Heart right ventricle (tissue), 16 donors: ENCODE results near the gene DOCK8. TPM values are rescaled to one million over a fixed set of nuclear protein-coding genes. Genes with fewer than 3 reads are reported as not detected.

Experiments
- ATAC-seq, 8 donors: fragments of 200-7000 bp; cut with Tn5 transposase; one replicate each; pipeline ENCODE4 v1.9.1; 2020; ENCODE audit warnings: mild to moderate bottlenecking in 8 of 8, moderate library complexity in 8 of 8, moderate number of reproducible peaks in 1 of 8
- DNase-seq, 2 donors: peaks; one replicate each; pipeline ENCODE4 v3.0.0-alpha.2; 2020
- H3K27ac ChIP-seq, 10 donors: fragments of 200-600 bp; sonication (generic) in 2 of 10; one replicate each; pipeline versions ENCODE4 v1.5.0 to v1.8.0; 2020 to 2022; ENCODE audit warnings: mild to moderate bottlenecking in 3 of 10
- H3K27me3 ChIP-seq, 7 donors: fragments of 200-600 bp; one replicate each; pipeline ENCODE4 v1.8.0; 2021 to 2022; ENCODE audit warnings: mild to moderate bottlenecking in 2 of 7
- H3K36me3 ChIP-seq, 9 donors: fragments of 200-600 bp; sonication (generic) in 1 of 9; one replicate each; pipeline versions ENCODE4 v1.5.0 to v1.8.0; 2020 to 2022; ENCODE audit warnings: mild to moderate bottlenecking in 2 of 9
- H3K4me1 ChIP-seq, 9 donors: fragments of 200-600 bp; sonication (generic) in 1 of 9; one replicate each; pipeline versions ENCODE4 v1.5.0 to v1.8.0; 2020 to 2022; ENCODE audit warnings: mild to moderate bottlenecking in 4 of 9
- H3K4me3 ChIP-seq, 10 donors: fragments of 200-600 bp; sonication (generic) in 2 of 10; one replicate each; pipeline versions ENCODE4 v1.5.0 to v1.8.0; 2020 to 2022; ENCODE audit warnings: mild to moderate bottlenecking in 7 of 10, moderate library complexity in 2 of 10
- H3K9me3 ChIP-seq, 11 donors: fragments of 200-600 bp in 10 of 11; sonication (generic) in 2 of 11; one replicate each; pipeline versions ENCODE4 v1.5.0 to v1.8.0; 2013 to 2022; ENCODE audit warnings: mild to moderate bottlenecking in 2 of 11, control low read depth in 1 of 11, moderate library complexity in 1 of 11
- CTCF ChIP-seq, 9 donors: fragments of 200-600 bp; sonication (generic) in 2 of 9; IDR thresholded peaks; one replicate each; pipeline versions ENCODE4 v1.5.0 to v1.8.0; 2021 to 2022; ENCODE audit warnings: antibody characterized with exemption in 9 of 9, mild to moderate bottlenecking in 5 of 9, moderate library complexity in 1 of 9
- WGBS, 2 donors: extraction: QIAGEN DNeasy Blood & Tissue Kit; methylation state at CpG; one replicate each; pipeline ENCODE4 v1.1.7; 2013; ENCODE audit warnings: inconsistent platforms in 1 of 2; 5-methylcytosine and 5-hydroxymethylcytosine counted together
- intact Hi-C, 10 donors: fragments of 100-400 bp; cut with DNase I; formaldehyde crosslinking; loops; one replicate each; pipeline versions ENCODE4 v1.11.1 to v1.14.2; 2022
- polyA plus RNA-seq, 2 donors: library from polyadenylated mRNA; stranded (reverse); fragments of 200-250 nt; gene quantifications; one replicate each; pipeline ENCODE4 v1.2.3, GENCODE V29; 2013
- total RNA-seq, 10 donors: library from RNA; stranded (reverse); fragmentation: NEBNext Ultra II Directional in 3 of 10; extraction: Animal tissue kit (Norgen Biotek cat#: 25700) in 3 of 10; gene quantifications; one replicate each; pipeline versions ENCODE4 v1.2.1 to v1.2.4, GENCODE V29; 2021 to 2023
- donor health status: Arrhythmogenic right ventricular cardiomyopathy.
- donor health status: ischemic (EF 13 %, LVEDD 7.1; RV severe dilation, severe dysfunction).
- donor health status: healthy with polysubstance abuse.
- donor health status: DM: no; HTN: yes; CAD: no.
- donor health status: DM: no; HTN: no; CAD: no.
- donor health status: ischemic (EF 25% LVEDD 6.9; RV normal size, moderate dysfunction).
- donor health status: ischemic (EF 25% LVEDD 5.7; RV mildly dilated, moderate dysfunction).
- donor health status: healthy.
- donor health status: DM: yes; HTN: yes; CAD: no.
- donor health status: Ischemic cardiomyopathy.
- donor health status: ischemic (EF 35%, LVEDD 5.7; RV mildly dilated, moderate dysfunction).
- donor health status: nonischemic (EF 11% LVEDD 7.7; RV severe dilation, severe dysfunction).
- donor health status: DM: yes; HTN: yes; CAD: no.
- donor health status: PGD.
- donor health status: ischemic (EF 29% LVEDD 5.4; RV normal size, mild dysfunction).
- donor health status: nonischemic (EF 23%, LVEDD 6.1; RV moderate dilation, normal function).

DOCK8 gene
- total and polyA plus RNA-seq, 12 donors, result 0.83 to 24.3 (median 2.7) TPM

- H3K27ac ChIP-seq, result no peak overlapping the region
- H3K27me3 ChIP-seq, result peaks cover 0 to 9% (median 0%) of the 10 kb centered on the region in 7 donors
- H3K36me3 ChIP-seq, result no peaks in the 10 kb centered on the region
- TF ChIP-seq CTCF (IDR thresholded peaks at IDR 0.05), result no peak
- H3K4me1 ChIP-seq, result peaks cover 0 to 22% (median 0%) of the 10 kb centered on the region in 9 donors
- 32 to 40% methylated on average over 2 of the region's 2 CpGs for WGBS, 2 donors
- peaks cover 0 to 7% (median 0%) of the 10 kb centered on the region in 11 donors for H3K9me3 ChIP-seq
- no peak for ATAC-seq
- H3K4me3 ChIP-seq, result no peak overlapping the region
- no peak for DNase-seq
- intact Hi-C loops, result no loop called here
Observed at GRCh38 chr9:259405-260404, 45.0 kb downstream of the DOCK8 start.

- Histone ChIP-seq H3K27me3 (peaks cover 0 to 4% (median 0%) of the 10 kb centered on the region in 7 donors), H3K4me3 (no peak overlapping the region), H3K27ac (no peak overlapping the region), H3K4me1 (peaks cover 0 to 18% (median 0%) of the 10 kb centered on the region in 9 donors), H3K9me3 (peaks cover 0 to 7% (median 0%) of the 10 kb centered on the region in 11 donors), H3K36me3 (no peaks in the 10 kb centered on the region)
- 38 to 55% methylated on average over 2 of the region's 2 CpGs for WGBS, 2 donors
- TF ChIP-seq CTCF (IDR thresholded peaks at IDR 0.05), result no peak
- DNase-seq (no peak), ATAC-seq (no peak)
- intact Hi-C loops, result no loop called here
Observed at GRCh38 chr9:264231-264630, 49.6 kb downstream of the DOCK8 start.

GRCh38 chr9:265209-265870 is 50.7 kb downstream of the DOCK8 start:
- intact Hi-C loops, result no loop called here
- DNase-seq (no peak), ATAC-seq (no peak)
- no peaks in the 10 kb centered on the region for H3K36me3 ChIP-seq
- peaks cover 0 to 7% (median 0%) of the 10 kb centered on the region in 11 donors for H3K9me3 ChIP-seq
- peaks cover 0 to 29% (median 0%) of the 10 kb centered on the region in 9 donors for H3K4me1 ChIP-seq
- no peak overlapping the region for H3K4me3 ChIP-seq
- H3K27ac ChIP-seq, result no peak overlapping the region
- 35 to 49% methylated on average over 7 of the region's 7 CpGs for WGBS, 2 donors
- H3K27me3 ChIP-seq, result peaks cover 0 to 4% (median 0%) of the 10 kb centered on the region in 7 donors
- no peak for TF ChIP-seq CTCF (IDR thresholded peaks at IDR 0.05)

GRCh38 chr9:266228-266627 is 51.6 kb downstream of the DOCK8 start:
- no peaks in the 10 kb centered on the region for H3K36me3 ChIP-seq
- intact Hi-C loops, result no loop called here
- TF ChIP-seq CTCF (IDR thresholded peaks at IDR 0.05), result no peak
- H3K27ac ChIP-seq, result no peak overlapping the region
- H3K4me1 ChIP-seq, result peaks cover 0 to 38% (median 0%) of the 10 kb centered on the region in 9 donors
- peaks cover 0 to 7% (median 0%) of the 10 kb centered on the region in 11 donors for H3K9me3 ChIP-seq
- ATAC-seq (no peak), DNase-seq (no peak)
- WGBS, 2 donors, result 77 to 85% methylated on average over 2 of the region's 2 CpGs
- H3K4me3 ChIP-seq, result no peak overlapping the region
- H3K27me3 ChIP-seq, result peaks cover 0 to 4% (median 0%) of the 10 kb centered on the region in 7 donors
